Skeletal muscle tissue (tissue), 4 donors: ENCODE results near the gene LCN10. TPM values are rescaled to one million over a fixed set of nuclear protein-coding genes. Genes with fewer than 3 reads are reported as not detected.
"Not testable (repeated sequence)": the region's sequence is repeated elsewhere in the genome, so short reads cannot be mapped to it uniquely, and the experiment has no call there.

Experiments used
- H3K27ac ChIP-seq: one replicate; pipeline ENCODE4 v1.7.0; 2013; ENCODE audit warnings: mild to moderate bottlenecking, low read depth, low read length, inconsistent platforms
- H3K27me3 ChIP-seq, 3 donors: one replicate each; pipeline ENCODE4 v1.7.0; 2013; ENCODE audit warnings: low read length in 3 of 3; ENCODE audit not compliant: control insufficient read depth in 3 of 3, insufficient read depth in 3 of 3
- H3K36me3 ChIP-seq, 3 donors: one replicate each; pipeline ENCODE4 v1.7.0; 2013; ENCODE audit warnings: low read length in 3 of 3; ENCODE audit not compliant: control insufficient read depth in 3 of 3, insufficient read depth in 3 of 3
- H3K4me1 ChIP-seq, 3 donors: one replicate each; pipeline ENCODE4 v1.7.0; 2013; ENCODE audit warnings: low read length in 3 of 3, mild to moderate bottlenecking in 3 of 3; ENCODE audit not compliant: control insufficient read depth in 3 of 3, insufficient read depth in 3 of 3
- H3K4me3 ChIP-seq, 3 donors: one replicate each; pipeline ENCODE4 v1.7.0; 2013; ENCODE audit warnings: low read length in 3 of 3
- H3K9ac ChIP-seq, 3 donors: one replicate each; pipeline ENCODE4 v1.7.0; 2013; ENCODE audit warnings: low read length in 3 of 3, mild to moderate bottlenecking in 3 of 3, moderate library complexity in 2 of 3, low read depth in 1 of 3
- H3K9me3 ChIP-seq, 3 donors: one replicate each; pipeline ENCODE4 v1.7.0; 2013; ENCODE audit warnings: low read length in 3 of 3; ENCODE audit not compliant: control insufficient read depth in 3 of 3
- total RNA-seq: library from RNA; depleted of rRNA; stranded (reverse); fragments of >200 nt; gene quantifications from one replicate; pipeline ENCODE4 v1.2.3, GENCODE V29; 2014
- donor health status: Osteomylitis.

Gene LCN10
- 2.1 TPM for total RNA-seq

DNA sequence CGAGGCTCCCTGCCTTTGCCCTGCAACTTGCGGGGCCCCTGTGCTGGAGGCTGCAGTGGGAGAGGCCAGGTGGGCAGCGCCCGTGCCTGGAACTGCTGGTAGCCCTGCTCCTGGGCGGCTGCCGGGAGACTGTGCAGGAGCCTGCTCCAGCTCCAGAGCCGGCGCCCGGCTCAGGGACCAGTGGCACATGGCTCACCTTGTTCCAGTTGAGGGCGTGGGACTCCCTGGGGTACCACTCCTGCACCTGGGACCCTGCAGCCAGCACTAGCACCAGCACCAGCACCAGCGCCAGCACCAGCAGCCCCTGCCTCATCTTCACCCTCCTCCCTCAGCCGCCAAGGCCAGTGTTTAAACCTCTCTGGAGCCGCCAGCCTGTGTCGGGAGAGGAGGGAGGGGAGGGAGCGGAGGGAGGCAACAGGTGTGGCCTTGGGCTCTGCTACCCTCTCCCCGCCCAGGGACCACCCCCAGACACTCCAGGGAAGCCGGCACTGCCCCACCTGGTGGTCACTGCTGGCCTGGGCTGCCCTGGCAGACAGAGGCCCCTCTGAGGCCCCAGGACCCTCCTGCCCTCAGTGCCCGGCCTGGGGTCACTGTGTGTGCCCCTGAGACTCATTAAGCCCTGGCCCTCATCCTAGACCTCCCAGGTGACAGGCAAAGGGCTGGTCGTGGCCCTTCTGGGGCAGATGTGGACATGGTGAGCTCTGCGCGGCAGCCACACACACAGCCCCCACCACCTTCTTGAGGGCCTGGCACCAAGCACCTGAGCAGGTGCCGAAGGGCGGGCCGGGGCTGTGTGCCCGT lies at the start of gene LCN10:
Gene LCN10, minus strand, starts transcription at position 350 of the 801 bp plus-strand sequence. Its CDS starts 37 bp downstream, at position 313.
- Histone ChIP-seq H3K27ac (no peak within 1 kb of the TSS), H3K27me3 (peaks cover 39 to 52% (median 51%) of the 10 kb centered on the region in 3 donors), H3K9me3 (no peaks in the 10 kb centered on the region), H3K4me3 (no peak within 1 kb of the TSS), H3K4me1 (peaks cover 3 to 15% (median 11%) of the 10 kb centered on the region in 3 donors), H3K9ac (no peak within 1 kb of the TSS), H3K36me3 (no peaks in the 10 kb centered on the region)

DNA sequence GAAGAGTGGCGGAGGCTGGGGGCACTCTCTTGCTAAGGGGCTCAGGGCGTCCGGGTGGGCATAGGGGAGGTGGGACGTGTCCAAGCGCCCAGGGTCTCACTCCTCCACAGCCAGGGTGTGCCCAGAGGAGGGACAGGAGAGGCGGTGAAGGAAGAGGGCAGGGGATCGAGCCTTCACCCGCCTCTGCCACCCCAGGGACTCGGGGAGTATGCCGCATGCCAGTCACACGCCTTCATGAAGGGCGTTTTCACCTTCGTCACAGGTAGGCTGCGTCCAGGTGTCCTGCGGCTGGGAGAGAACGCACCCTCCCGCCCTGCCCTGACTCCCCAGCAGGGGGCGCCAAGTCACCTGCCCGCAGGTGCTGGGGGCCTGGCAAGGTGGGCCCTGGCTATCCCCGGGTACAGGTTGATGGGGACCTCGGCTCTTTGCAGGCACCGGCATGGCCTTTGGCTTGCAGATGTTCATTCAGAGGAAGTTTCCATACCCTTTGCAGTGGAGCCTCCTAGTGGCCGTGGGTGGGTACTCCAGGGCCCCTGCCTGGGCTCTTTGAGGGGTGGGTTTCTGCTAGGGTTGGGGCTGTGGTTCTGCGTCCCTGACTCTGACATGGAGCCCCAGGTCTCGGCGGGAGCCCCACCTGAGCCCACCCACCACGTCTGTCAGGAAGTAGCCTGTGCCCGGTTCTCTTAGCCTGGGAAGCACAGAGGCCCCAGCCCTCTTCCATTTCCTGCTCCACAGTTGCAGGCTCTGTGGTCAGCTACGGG lies 49.0 kb upstream of the LCN10 start:
- Histone ChIP-seq H3K9me3 (no peaks in the 10 kb centered on the region), H3K4me1 (peaks cover 15 to 19% (median 17%) of the 10 kb centered on the region in 3 donors), H3K4me3 (peak overlapping the region; percentile 87 to 95 (median 93)), H3K27me3 (peaks cover 0 to 9% (median 4%) of the 10 kb centered on the region in 3 donors), H3K9ac (peak overlapping the region; percentile 77 to 94 (median 87)), H3K36me3 (peaks cover 0 to 8% (median 7%) of the 10 kb centered on the region in 3 donors), H3K27ac (peak overlapping the region; percentile 95)

DNA sequence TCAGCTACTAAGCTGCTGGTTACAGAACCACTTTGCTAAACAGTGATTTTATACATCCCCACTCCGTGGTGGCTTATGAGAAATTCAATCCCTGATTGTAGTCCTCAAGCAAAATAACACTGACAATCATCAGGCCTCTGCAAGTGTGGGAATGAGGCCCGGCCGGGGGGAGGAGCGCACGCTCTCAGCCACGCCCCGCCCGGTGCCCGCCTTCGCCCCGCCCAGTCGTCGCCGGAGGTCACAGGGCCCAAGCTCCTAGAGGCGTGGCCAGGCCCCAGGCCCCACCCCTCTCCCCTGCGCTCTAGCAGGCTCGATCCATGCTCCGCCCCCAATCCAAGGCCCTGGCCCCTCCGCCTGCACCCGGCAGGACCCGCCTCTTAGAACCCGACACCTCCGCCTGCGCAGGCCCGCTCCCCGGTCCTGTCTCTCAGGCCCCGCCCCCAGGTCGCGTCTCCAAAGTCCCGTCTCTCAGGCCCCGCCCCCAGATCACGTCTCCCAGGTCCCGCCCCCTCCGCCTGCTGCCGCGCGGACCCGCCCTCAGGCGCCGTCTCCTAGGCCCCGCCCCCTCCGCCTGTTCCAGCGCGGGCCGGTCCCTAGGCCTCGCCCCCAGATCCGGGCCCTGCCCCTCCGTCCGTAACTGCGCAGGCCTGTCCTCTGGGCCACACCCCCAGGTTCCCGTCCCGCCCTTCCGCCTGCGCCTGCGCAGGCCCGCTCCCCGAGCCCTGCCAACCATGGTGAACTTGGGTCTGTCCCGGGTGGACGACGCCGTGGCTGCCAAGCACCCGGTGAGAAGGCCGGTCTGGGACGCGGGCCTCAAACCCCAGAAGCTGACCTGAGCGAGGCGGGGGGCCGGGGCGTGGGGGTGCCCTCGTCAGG lies 48.1 kb upstream of the LCN10 start, which contains the start of gene TMEM141:
Gene TMEM141, plus strand, starts transcription at position 705 of the 876 bp plus-strand sequence. Its CDS starts 27 bp downstream, at position 732.
- Histone ChIP-seq H3K36me3 (peaks cover 0 to 8% (median 7%) of the 10 kb centered on the region in 3 donors), H3K27ac (peak within 1 kb of the TSS; percentile 95), H3K4me1 (peaks cover 13 to 15% (median 14%) of the 10 kb centered on the region in 3 donors), H3K9ac (peak within 1 kb of the TSS; percentile 77 to 94 (median 87)), H3K9me3 (no peaks in the 10 kb centered on the region), H3K27me3 (peaks cover 0 to under 1% (median 0%) of the 10 kb centered on the region in 3 donors), H3K4me3 (peak within 1 kb of the TSS; percentile 87 to 95 (median 93))

DNA sequence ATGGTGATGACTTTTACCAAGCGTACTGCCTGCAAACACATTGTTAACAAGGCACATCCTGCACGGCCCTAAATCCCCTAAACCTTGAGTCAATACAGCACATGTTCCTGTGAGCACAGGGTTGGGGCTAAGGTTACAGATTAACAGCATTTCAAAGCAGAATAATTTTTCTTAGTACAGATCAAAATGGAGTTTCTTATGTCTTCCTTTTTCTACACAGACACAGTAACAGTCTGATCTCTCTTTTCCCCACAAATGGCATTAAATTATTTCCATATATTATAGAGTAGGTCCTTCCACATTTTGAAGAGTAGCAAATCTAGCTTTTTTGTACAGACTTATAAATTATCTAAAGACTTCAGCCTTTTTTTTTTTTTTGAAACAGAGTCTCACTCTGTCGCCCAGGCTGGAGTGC lies 46.8 kb upstream of the LCN10 start:
- no peak overlapping the region for H3K27ac ChIP-seq
- no peak overlapping the region for H3K9ac ChIP-seq
- no peaks in the 10 kb centered on the region for H3K9me3 ChIP-seq
- H3K4me3 ChIP-seq = no peak overlapping the region
- peaks cover 13 to 15% (median 14%) of the 10 kb centered on the region in 3 donors for H3K4me1 ChIP-seq
- peaks cover 0 to 8% (median 7%) of the 10 kb centered on the region in 3 donors for H3K36me3 ChIP-seq
- no peaks in the 10 kb centered on the region for H3K27me3 ChIP-seq

DNA sequence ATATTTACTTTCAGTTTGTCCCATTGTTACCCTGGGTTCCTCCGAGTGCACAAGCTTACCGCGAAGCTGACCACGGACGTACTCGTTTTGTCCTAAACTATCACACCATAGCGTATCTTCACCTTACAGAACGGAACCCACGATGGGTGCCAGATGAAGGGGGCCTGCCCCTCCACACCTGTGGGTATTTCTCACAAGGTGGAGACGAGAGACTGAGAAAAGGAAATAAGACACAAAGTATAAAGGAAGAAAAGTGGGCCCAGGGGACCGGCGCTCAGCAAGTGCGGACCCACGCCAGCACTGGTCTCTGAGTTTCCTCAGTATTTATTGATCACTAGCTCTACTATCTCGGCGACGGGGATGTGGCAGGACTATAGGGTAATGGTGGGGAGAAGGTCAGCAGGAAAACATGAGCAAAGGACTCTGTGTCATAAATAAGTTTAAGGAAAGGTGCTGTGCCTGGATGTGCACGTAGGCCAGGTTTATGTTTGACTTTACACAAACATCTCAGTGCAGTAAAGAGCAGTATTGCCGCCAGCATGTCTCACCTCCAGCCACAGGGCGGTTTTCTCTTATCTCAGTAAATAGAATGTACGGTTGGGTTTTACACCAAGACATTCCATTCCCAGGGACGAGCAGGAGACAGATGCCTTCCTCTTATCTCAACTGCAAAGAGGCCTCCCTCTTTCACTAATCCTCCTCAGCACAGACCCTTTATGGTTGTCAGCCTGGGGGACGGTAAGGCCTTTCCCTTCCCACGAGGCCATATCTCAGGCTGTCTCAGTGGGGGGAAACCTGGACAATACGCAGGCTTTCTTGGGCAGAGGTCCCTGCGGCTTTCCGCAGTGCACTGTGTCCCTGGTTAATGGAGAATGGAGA lies 46.1 kb upstream of the LCN10 start:
- H3K27ac ChIP-seq, H3K36me3 ChIP-seq, H3K4me3 ChIP-seq, H3K9ac ChIP-seq, H3K9me3 ChIP-seq, H3K27me3 ChIP-seq: not testable (repeated sequence)
- peaks cover 13 to 15% (median 14%) of the 10 kb centered on the region in 3 donors for H3K4me1 ChIP-seq

DNA sequence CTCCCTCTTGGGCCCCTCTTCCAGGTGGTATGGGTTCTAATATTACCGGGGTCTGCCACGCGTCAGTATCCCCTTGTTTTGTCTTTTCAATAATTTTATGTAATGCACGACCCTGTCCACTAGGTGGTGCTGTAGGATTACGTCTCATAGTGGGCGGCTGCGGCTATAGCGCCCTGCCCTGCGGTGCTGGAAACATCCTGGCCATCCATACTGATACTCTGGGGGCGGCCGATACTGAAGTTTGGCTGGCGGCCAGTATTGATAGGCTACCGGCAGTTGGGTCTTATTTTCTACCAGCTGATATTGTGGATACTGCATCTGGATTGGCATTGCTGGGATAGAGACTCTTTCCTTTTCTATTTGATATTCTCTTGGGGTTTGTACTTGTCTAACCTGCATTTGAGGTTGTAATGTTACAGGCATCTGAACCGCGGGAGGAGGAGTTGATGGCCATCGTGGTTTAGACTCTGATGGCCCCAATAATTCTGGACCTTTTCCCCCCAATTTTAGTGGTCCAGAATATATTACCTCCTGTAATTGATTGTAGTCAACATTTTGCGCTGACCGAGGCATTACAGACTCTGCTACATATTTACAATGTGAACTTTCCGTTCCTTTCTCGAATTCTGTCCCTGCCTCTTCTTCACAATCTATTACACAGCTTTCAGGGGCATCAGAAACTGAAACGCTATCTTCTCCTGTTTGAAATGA lies 45.1 kb upstream of the LCN10 start:
- Histone ChIP-seq H3K36me3 (peaks cover 0 to 5% (median under 1%) of the 10 kb centered on the region in 3 donors), H3K9ac (no peak overlapping the region), H3K4me1 (peaks cover 13 to 15% (median 14%) of the 10 kb centered on the region in 3 donors), H3K27ac (no peak overlapping the region), H3K9me3 (no peaks in the 10 kb centered on the region), H3K27me3 (no peaks in the 10 kb centered on the region), H3K4me3 (no peak overlapping the region)

DNA sequence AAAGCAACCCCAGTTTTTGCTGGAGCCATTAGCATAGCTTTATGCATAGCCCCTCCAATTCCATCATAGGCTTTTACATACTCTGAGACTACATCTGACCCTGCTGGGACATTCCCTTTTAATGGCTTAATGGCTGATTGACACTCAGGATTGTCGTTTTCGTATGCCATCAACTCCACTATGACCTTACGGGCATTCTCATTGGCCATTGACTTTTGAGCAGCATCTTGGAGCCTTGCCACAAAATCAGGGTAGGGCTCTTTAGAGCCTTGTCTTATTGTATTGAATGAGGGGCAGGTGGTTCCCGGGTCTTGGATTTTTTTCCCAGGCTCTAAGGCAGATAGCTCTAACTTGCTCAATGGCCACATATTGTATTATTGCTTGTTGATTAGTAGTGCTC lies 44.2 kb upstream of the LCN10 start:
- not testable (repeated sequence) for H3K36me3 ChIP-seq
- H3K4me1 ChIP-seq = peaks cover 8 to 10% (median 9%) of the 10 kb centered on the region in 3 donors

DNA sequence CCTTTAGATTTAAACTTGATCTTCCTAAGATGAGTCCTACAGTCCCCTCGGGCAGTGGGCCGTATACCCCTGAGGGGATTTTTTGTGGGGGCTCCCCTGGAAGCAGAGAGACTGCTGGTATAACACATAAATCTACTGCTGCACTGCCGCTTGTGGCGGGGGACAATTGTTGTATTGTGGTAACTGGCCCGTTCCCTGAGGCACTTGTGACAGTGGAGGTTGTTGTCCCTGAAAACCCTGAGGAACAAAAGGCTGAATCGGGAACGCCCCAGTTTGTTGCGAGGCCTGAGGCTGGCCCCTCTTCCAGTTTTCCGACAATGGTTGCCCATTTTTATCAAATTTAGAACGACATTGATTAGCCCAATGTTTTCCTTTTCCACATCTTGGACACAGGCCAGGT lies 43.7 kb upstream of the LCN10 start:
- no peak overlapping the region for H3K4me3 ChIP-seq
- H3K27me3 ChIP-seq = no peaks in the 10 kb centered on the region
- H3K9ac ChIP-seq = no peak overlapping the region
- H3K4me1 ChIP-seq = peaks cover 3 to 5% (median 4%) of the 10 kb centered on the region in 3 donors
- no peak overlapping the region for H3K27ac ChIP-seq
- no peaks in the 10 kb centered on the region for H3K9me3 ChIP-seq
- no peaks in the 10 kb centered on the region for H3K36me3 ChIP-seq

More for the DNA sequence above, 44.2 kb upstream of the LCN10 start:
- not testable (repeated sequence) for H3K9me3 ChIP-seq, H3K27ac ChIP-seq, H3K27me3 ChIP-seq, H3K4me3 ChIP-seq, H3K9ac ChIP-seq
